ENCODE results near the gene EMC7.

DNA sequence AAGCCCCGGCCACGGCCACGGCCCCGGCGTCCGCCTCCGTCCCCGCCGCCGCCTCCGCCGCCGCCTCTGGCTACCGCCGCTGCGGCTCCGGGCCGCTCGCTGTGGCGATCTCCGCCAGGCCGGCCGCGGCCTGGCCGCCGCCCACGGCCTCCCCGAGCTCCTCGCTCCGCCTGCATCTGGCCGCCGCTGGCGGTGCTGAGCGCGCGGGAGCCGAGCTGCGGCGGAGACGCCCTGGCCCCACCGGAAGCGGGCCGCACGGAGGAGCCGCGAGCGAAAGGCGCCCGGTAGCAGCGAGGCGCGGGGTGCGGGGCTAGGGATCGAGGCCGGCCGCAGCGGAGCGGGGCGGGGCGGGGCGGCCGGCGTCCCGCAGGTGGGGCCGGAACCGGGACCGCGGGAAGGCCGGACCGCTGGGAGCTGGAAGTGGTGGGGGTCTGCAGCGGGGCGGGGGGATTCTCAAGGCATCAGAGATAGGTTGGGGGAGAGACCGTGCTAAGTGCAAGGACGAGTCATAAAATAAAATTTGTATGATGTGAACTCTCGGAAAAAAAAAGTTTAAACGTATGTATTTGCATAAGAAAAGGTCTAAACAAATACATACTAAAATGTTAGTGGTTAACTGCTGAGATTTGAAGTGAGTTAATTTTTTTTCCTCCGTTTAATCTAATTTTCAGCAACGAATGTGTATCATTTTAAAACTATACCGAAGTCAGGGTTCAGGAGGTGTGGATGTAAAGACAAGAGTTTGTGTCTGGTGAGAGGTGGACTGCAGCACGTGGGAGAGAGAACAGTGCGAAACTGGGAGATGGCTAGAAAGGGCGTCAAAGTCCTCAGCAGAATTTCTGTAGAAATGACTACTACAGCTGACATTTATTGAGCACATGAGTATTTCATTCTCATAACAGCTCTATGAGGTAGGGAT, 62.5 kb downstream of the EMC7 start, which contains the start of gene AVEN:
- TF ChIP-seq, protein P1, sequence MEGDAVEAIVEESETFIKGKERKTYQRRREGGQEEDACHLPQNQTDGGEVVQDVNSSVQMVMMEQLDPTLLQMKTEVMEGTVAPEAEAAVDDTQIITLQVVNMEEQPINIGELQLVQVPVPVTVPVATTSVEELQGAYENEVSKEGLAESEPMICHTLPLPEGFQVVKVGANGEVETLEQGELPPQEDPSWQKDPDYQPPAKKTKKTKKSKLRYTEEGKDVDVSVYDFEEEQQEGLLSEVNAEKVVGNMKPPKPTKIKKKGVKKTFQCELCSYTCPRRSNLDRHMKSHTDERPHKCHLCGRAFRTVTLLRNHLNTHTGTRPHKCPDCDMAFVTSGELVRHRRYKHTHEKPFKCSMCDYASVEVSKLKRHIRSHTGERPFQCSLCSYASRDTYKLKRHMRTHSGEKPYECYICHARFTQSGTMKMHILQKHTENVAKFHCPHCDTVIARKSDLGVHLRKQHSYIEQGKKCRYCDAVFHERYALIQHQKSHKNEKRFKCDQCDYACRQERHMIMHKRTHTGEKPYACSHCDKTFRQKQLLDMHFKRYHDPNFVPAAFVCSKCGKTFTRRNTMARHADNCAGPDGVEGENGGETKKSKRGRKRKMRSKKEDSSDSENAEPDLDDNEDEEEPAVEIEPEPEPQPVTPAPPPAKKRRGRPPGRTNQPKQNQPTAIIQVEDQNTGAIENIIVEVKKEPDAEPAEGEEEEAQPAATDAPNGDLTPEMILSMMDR (IDR thresholded peaks at IDR 0.05) = peak in 1 of 6 experiments; percentile 5
- no peak for TF ChIP-seq POLR2A (IDR thresholded peaks at IDR 0.05)
